Sciatic nerve (tissue), 2 donors: ENCODE results near the gene IRF5. TPM values are rescaled to one million over a fixed set of nuclear protein-coding genes. Genes with fewer than 3 reads are reported as not detected.
"Not testable (repeated sequence)": the region's sequence is repeated elsewhere in the genome, so short reads cannot be mapped to it uniquely, and the experiment has no call there.

Experiments used
- ATAC-seq: fragments of 200-7000 bp; cut with Tn5 transposase; one replicate; pipeline ENCODE4 v1.9.1; 2020; ENCODE audit warnings: mild to moderate bottlenecking, moderate library complexity
- DNase-seq: peaks from one replicate; pipeline ENCODE4 v3.0.0-alpha.2; 2020; ENCODE audit warnings: low spot score
- intact Hi-C: fragments of 100-400 bp; cut with DNase I; formaldehyde crosslinking; loops from one replicate; pipeline ENCODE4 v1.14.2; 2022
- total RNA-seq: library from RNA; stranded (reverse); fragmentation: NEBNext Ultra II Directional; extraction: Animal tissue kit (Norgen Biotek cat#: 25700); gene quantifications from one replicate; pipeline ENCODE4 v1.2.1, GENCODE V29; 2021
- donor health status: DM: no; HTN: no; CAD: no.
- donor health status: DM: no; HTN: no; CAD: no.

Gene IRF5
- total RNA-seq, 1 donor from 2014 or later, result 8.7 TPM

- DNase-seq (peak; percentile 61), ATAC-seq (peak; percentile 72)
- intact Hi-C loops, result no loop called here
These were observed 4.4 kb upstream of the IRF5 start for GRCh38 chr7:128933180-128933891.

GRCh38 chr7:128934361-128935341 is 3.1 kb upstream of the IRF5 start:
- DNase-seq, result peak; percentile 54
- intact Hi-C loops, result no loop called here
- ATAC-seq, result peak; percentile 48

DNA sequence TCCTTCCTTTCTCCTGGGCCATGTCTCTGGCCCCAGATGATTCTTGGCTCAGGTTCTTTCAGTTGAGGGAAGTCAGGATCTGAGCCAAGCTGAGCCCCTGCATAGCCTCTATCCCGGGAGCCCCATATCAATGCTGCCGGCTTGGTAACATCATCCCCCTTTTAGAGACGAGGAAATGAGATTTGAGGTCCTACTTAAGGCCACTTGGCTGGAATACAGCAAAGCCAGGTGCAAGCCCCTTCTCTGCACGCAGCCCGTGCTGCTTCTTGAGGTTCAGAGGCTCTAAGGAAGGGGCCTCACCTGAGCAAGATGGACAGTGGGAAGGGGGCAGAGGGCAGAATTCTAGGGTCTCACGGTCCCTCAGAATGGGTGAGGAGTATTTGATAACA is 2.4 kb upstream of the IRF5 start:
- no peak for ATAC-seq
- peak; percentile 19 for DNase-seq
- intact Hi-C loops, result no loop called here

GRCh38 chr7:128936798-128937197 is 929 bp upstream of the IRF5 start:
- ATAC-seq (no peak), DNase-seq (no peak)
- intact Hi-C loops, result no loop called here

- peak; percentile 36 for DNase-seq
- intact Hi-C loops, result no loop called here
- ATAC-seq, result no peak
These were observed 468 bp upstream of the IRF5 start for GRCh38 chr7:128937271-128937646.

DNA sequence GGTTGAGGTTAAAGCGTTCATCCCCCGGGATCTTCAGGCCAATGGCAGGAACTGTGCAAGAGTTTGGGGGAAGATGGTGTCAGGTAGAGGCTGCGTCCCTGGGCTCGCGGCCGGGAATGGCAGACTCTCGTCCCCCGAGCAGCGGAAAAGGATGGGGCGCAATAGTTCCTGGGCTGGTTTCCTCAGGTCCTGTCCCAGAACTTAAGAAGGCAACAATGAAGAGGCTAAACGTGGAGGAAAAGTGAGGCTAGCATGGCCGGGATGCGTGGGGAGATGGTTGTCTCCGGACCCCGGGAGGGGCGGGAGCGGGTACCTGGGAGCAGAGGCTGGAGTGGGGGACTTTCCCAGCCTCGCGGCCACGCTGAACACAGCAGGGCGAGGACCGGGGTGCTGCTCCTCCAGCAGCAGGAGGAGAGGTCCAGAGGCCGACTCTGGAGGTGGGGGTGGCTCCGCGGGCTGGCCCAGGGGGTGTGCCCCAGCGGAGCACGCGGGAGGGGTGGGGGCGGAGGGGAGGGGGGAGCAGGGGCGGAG is 882 bp downstream of the IRF5 start:
- intact Hi-C loops, result no loop called here
- ATAC-seq, result peak; percentile 54

GRCh38 chr7:128939075-128939860 is 1.5 kb downstream of the IRF5 start:
- ATAC-seq, result peak; percentile 58
- intact Hi-C loops, result no loop called here

More for the DNA sequence above, 882 bp downstream of the IRF5 start:
- peak; percentile 59 for DNase-seq

GRCh38 chr7:128939861-128940410 is 2.2 kb downstream of the IRF5 start:
- peak; percentile 8 for ATAC-seq
- peak; percentile 47 for DNase-seq
- intact Hi-C loops, result no loop called here

More at GRCh38 chr7:128939075-128939860, 1.5 kb downstream of the IRF5 start:
- peak; percentile 59 for DNase-seq

GRCh38 chr7:128940494-128941322 is 3.0 kb downstream of the IRF5 start:
- ATAC-seq (peak; percentile 75), DNase-seq (peak; percentile 78)
- intact Hi-C loops, result no loop called here

GRCh38 chr7:128941323-128941890 is 3.7 kb downstream of the IRF5 start:
- DNase-seq (peak; percentile 32), ATAC-seq (no peak)
- intact Hi-C loops, result no loop called here

- ATAC-seq (no peak), DNase-seq (no peak)
- intact Hi-C loops, result no loop called here
These were observed 4.3 kb downstream of the IRF5 start for GRCh38 chr7:128941946-128942526.

GRCh38 chr7:128943251-128943650 is 5.5 kb downstream of the IRF5 start:
- DNase-seq, intact Hi-C loops, ATAC-seq: not testable (repeated sequence)

DNA sequence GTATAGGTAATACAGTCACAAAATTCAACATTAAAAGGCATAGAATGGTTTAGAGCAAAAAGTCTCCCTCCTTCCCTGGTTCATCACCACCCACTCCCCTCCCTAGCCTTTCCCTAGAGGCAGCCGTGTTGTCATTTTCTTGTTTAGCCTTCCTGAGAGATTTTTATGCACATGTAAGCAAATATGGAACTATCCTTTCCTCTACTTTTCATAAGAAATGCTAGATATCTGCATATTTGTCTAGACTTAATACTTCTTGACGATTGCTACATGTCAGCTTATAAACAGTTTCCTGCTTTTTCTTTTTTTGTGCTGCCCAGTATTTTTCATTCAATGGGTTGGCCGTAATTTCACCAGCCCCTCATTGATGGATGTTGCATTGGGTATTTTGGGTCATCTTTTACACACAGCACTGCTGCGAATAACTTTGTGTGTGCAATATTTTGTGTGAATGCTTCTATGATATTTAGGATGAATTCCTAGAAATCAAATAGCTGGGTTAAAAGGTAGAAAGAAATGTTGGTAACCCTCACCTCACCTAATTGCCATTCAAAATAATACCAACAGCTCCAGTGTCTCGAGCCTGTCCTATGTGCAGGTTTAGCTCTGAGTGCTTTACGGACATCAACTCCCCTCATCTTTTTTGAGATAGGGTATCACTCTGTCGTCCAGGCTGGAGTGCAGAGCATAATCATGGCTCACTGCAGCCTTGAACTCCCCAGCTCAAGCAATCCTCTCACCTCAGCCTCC is 6.9 kb downstream of the IRF5 start:
- no peak for ATAC-seq
- DNase-seq, result no peak
- intact Hi-C loops, result no loop called here

GRCh38 chr7:128945668-128946366 is 8.1 kb downstream of the IRF5 start:
- intact Hi-C loops, result no loop called here
- ATAC-seq, result no peak
- no peak for DNase-seq

DNA sequence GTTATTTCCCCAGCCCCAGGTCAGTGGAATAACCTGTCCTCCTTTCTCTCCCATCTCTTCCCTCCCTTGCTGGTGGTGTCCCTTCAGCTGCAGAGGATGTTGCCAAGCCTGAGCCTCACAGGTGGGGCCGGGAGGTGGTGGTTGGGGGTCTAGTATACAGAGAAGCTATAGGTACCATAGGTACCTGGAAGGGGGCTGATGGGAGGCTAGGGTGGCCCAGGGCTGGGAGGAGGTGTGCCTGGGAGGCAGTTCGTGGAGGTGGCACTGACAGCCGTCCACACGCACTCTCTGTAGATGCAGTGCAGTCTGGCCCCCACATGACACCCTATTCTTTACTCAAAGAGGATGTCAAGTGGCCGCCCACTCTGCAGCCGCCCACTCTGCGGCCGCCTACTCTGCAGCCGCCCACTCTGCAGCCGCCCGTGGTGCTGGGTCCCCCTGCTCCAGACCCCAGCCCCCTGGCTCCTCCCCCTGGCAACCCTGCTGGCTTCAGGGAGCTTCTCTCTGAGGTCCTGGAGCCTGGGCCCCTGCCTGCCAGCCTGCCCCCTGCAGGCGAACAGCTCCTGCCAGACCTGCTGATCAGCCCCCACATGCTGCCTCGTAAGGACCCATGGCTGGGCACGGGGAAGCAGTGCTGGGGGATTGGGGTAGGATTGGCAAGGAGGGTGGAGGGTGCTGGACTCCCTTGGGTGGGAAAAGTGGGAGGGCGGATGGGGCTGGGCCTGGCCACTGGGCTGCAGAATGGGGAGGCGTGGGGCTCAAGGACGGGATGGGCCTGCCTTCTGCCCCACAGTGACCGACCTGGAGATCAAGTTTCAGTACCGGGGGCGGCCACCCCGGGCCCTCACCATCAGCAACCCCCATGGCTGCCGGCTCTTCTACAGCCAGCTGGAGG is 9.5 kb downstream of the IRF5 start:
- DNase-seq (no peak), ATAC-seq (no peak)
- intact Hi-C loops, result no loop called here
